SK-N-SH treated with all-trans-retinoic acid at 6 μM for 48 hours (cell line): ENCODE data around the gene GPALPP1.
"Not testable (repeated sequence)": the region's sequence is repeated elsewhere in the genome, so short reads cannot be mapped to it uniquely, and the experiment has no call there.

Source experiments
- BACH2 ChIP-seq: fragments of 250-450 bp; sonication (Bioruptor Pico); IDR thresholded peaks from 2 replicates; pipeline ENCODE4 v1.9.0; 2021; ENCODE audit warnings: mild to moderate bottlenecking, borderline replicate concordance
- GLIS3 ChIP-seq: fragments of 250-450 bp; sonication (Bioruptor Pico); IDR thresholded peaks from 2 replicates; pipeline ENCODE4 v1.5.0; 2020; ENCODE audit warnings: mild to moderate bottlenecking, moderate library complexity
- OSR1 ChIP-seq: fragments of 250-450 bp; sonication (Bioruptor Pico); IDR thresholded peaks from 2 replicates; pipeline ENCODE4 v1.8.0; 2022; ENCODE audit warnings: moderate library complexity, mild to moderate bottlenecking, inconsistent platforms
- PATZ1 ChIP-seq: fragments of 250-450 bp; sonication (Bioruptor Pico); IDR thresholded peaks from 2 replicates; pipeline ENCODE4 v1.8.0; 2020; ENCODE audit warnings: mild to moderate bottlenecking, moderate library complexity, borderline replicate concordance
- PPARA ChIP-seq: fragments of 250-450 bp; sonication (Bioruptor Pico); IDR thresholded peaks from 2 replicates; pipeline ENCODE4 v1.5.0; 2020; ENCODE audit warnings: mild to moderate bottlenecking, borderline replicate concordance
- RARB ChIP-seq: fragments of 250-450 bp; sonication (Bioruptor Pico); IDR thresholded peaks from 2 replicates; pipeline ENCODE4 v1.8.0; 2021; ENCODE audit warnings: mild to moderate bottlenecking, moderate library complexity
- TCF4 ChIP-seq: fragments of 250-450 bp; sonication (Bioruptor Pico); IDR thresholded peaks from 2 replicates; pipeline ENCODE4 v1.8.0; 2021; ENCODE audit warnings: mild to moderate bottlenecking, moderate library complexity, borderline replicate concordance
- ZC3H10 ChIP-seq: fragments of 250-450 bp; sonication (Bioruptor Pico); IDR thresholded peaks from 2 replicates; pipeline ENCODE4 v1.5.1; 2021; ENCODE audit warnings: mild to moderate bottlenecking, moderate library complexity
- ZFP3 ChIP-seq: fragments of 250-450 bp; sonication (Bioruptor Pico); IDR thresholded peaks from 2 replicates; pipeline ENCODE4 v1.5.0; 2020; ENCODE audit warnings: mild to moderate bottlenecking, moderate library complexity
- ZFP30 ChIP-seq: fragments of 450-650 bp; formaldehyde crosslinking; IDR thresholded peaks from 2 replicates; pipeline ENCODE4 v1.5.0; 2022; ENCODE audit warnings: mild to moderate bottlenecking, moderate library complexity
- TF ChIP-seq, protein P1 (sequence below): fragments of 250-450 bp; sonication (Bioruptor Pico); IDR thresholded peaks from 2 replicates; pipeline ENCODE4 v1.5.1; 2020; ENCODE audit warnings: low read depth, mild to moderate bottlenecking, moderate library complexity

DNA sequence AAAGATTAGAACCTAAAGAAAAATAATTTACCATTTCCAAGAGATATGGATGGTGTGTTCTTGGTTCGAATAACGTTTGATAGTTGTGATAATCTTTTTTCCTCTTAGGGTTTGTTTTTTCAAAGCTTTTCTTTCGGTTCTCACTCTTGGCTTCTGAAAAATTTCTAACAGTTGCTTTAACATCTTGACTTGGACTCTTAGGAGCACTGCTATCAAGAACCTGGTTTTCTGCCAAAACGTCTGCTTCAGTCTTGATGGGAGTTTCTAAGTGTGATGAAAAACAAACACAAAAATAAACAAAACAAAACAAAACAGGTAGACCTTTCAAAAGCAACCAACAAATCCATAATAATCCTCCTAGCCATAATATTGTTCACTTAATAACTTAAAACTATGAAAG lies 45.9 kb upstream of the GPALPP1 start:
- not testable (repeated sequence) for TF ChIP-seq TCF4; ZFP3 (CRISPR knock-in tag); PATZ1 (CRISPR knock-in tag); GLIS3 (CRISPR knock-in tag); OSR1 (CRISPR knock-in tag); RARB (CRISPR knock-in tag); ZC3H10 (CRISPR knock-in tag); ZFP30; PPARA (CRISPR knock-in tag); BACH2 (CRISPR knock-in tag)
- TF ChIP-seq, protein P1, sequence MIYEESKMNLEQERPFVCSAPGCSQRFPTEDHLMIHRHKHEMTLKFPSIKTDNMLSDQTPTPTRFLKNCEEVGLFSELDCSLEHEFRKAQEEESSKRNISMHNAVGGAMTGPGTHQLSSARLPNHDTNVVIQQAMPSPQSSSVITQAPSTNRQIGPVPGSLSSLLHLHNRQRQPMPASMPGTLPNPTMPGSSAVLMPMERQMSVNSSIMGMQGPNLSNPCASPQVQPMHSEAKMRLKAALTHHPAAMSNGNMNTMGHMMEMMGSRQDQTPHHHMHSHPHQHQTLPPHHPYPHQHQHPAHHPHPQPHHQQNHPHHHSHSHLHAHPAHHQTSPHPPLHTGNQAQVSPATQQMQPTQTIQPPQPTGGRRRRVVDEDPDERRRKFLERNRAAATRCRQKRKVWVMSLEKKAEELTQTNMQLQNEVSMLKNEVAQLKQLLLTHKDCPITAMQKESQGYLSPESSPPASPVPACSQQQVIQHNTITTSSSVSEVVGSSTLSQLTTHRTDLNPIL, result not testable (repeated sequence)
